GM12892 (cell line): ENCODE measurements around the gene C3orf70.

Experiments
- POLR2A ChIP-seq: IDR thresholded peaks from 2 replicates; pipeline ENCODE4 v1.6.1; 2011; ENCODE audit warnings: low read depth, low read length, control low read depth
- POLR2AphosphoS5 ChIP-seq: IDR thresholded peaks from 2 replicates; pipeline ENCODE4 v1.6.1; 2011; ENCODE audit warnings: low read depth, low read length, control low read depth

GRCh38 chr3:185060655-185061054, 92.2 kb downstream of the C3orf70 start:
- TF ChIP-seq POLR2A: no peak
- TF ChIP-seq POLR2AphosphoS5: no peak
